Measurements from ENCODE around the gene BPIFB4.
"Not testable (repeated sequence)": the region's sequence is repeated elsewhere in the genome, so short reads cannot be mapped to it uniquely, and the experiment has no call there.

The BPIFB4 gene

GRCh38 chr20:33091147-33091546, 11.7 kb downstream of the BPIFB4 start:
- no peak for DNase-seq

GRCh38 chr20:33091693-33092092, 12.2 kb downstream of the BPIFB4 start:
- DNase-seq: no peak

GRCh38 chr20:33092361-33092760, 12.9 kb downstream of the BPIFB4 start:
- no peak for DNase-seq

GRCh38 chr20:33093074-33093473, 13.6 kb downstream of the BPIFB4 start:
- DNase-seq: no peak

GRCh38 chr20:33093582-33093981, 14.1 kb downstream of the BPIFB4 start:
- DNase-seq: no peak

- no peak for DNase-seq
Measured at GRCh38 chr20:33095249-33095648, 15.8 kb downstream of the BPIFB4 start.

- DNase-seq: not testable (repeated sequence)
Measured at GRCh38 chr20:33095902-33096584, 16.6 kb downstream of the BPIFB4 start.

- no peak for DNase-seq
Measured at GRCh38 chr20:33097001-33097400, 17.6 kb downstream of the BPIFB4 start.

- no peak for DNase-seq
Measured at GRCh38 chr20:33099843-33100538, 20.5 kb downstream of the BPIFB4 start.

- no peak for DNase-seq
Measured at GRCh38 chr20:33103556-33103955, 24.1 kb downstream of the BPIFB4 start.

GRCh38 chr20:33104336-33104735, 24.9 kb downstream of the BPIFB4 start:
- DNase-seq: no peak

GRCh38 chr20:33105316-33105924, 26.0 kb downstream of the BPIFB4 start:
- DNase-seq: no peak

GRCh38 chr20:33106058-33106620, 26.7 kb downstream of the BPIFB4 start:
- DNase-seq: not testable (repeated sequence)

- no peak for DNase-seq
Measured at GRCh38 chr20:33108661-33109060, 29.2 kb downstream of the BPIFB4 start.

GRCh38 chr20:33110147-33110825, 30.8 kb downstream of the BPIFB4 start:
- no peak for DNase-seq

- DNase-seq: no peak
Measured at GRCh38 chr20:33111306-33111705, 31.9 kb downstream of the BPIFB4 start.

GRCh38 chr20:33112547-33113386, 33.3 kb downstream of the BPIFB4 start:
- no peak for DNase-seq

GRCh38 chr20:33113387-33113908, 34.0 kb downstream of the BPIFB4 start:
- no peak for DNase-seq

- DNase-seq: not testable (repeated sequence)
Measured at GRCh38 chr20:33115501-33115900, 36.1 kb downstream of the BPIFB4 start.

- DNase-seq: no peak
Measured at GRCh38 chr20:33119725-33120720, 40.6 kb downstream of the BPIFB4 start.

GRCh38 chr20:33120934-33121333, 41.5 kb downstream of the BPIFB4 start:
- no peak for DNase-seq

Data from cortex of kidney (tissue), 1 donor.